Keratinocyte (primary cell): ENCODE data around the gene ZBED4.

Experiments used
- EZH2 ChIP-seq: IDR thresholded peaks from one replicate; pipeline ENCODE4 v1.6.1; 2012; ENCODE audit warnings: inconsistent platforms, mild to moderate bottlenecking, low read length, moderate library complexity
- TF ChIP-seq, protein P1 (sequence below), 3 experiments: IDR thresholded peaks in 1 of 3; conservative IDR thresholded peaks in 1 of 3; optimal IDR thresholded peaks in 1 of 3; 2 replicates in 2 of 3; 3 replicates in 1 of 3; pipeline versions ENCODE3 to v1.5.1; 2011; ENCODE audit warnings: low read length in 3 of 3, mild to moderate bottlenecking in 3 of 3, moderate library complexity in 2 of 3, control low read depth in 1 of 3, inconsistent platforms in 1 of 3; ENCODE audit not compliant: insufficient read depth in 2 of 3; ENCODE audit errors: extremely low read depth in 1 of 3

DNA sequence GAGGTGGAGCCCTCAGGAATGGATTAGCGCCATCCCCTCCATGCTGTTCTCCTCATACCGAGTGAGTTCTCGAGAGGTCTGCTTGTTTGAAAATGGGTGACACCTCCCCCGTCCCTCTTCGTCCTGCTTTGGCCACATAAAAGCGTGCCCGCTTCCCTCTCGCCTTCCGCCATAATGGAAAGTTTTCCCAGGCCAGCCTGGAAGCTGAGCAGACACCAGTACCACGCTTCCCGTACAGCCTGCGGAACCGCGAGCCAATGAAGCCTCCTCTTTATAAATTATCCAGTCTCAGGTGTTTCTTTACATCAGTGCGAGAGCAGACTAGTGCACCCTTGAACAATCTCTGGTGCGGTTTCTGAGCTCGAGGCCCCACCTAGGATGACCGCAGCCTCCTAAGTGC, 51.8 kb downstream of the ZBED4 start:
- TF ChIP-seq EZH2, result no peak
- TF ChIP-seq, protein P1, sequence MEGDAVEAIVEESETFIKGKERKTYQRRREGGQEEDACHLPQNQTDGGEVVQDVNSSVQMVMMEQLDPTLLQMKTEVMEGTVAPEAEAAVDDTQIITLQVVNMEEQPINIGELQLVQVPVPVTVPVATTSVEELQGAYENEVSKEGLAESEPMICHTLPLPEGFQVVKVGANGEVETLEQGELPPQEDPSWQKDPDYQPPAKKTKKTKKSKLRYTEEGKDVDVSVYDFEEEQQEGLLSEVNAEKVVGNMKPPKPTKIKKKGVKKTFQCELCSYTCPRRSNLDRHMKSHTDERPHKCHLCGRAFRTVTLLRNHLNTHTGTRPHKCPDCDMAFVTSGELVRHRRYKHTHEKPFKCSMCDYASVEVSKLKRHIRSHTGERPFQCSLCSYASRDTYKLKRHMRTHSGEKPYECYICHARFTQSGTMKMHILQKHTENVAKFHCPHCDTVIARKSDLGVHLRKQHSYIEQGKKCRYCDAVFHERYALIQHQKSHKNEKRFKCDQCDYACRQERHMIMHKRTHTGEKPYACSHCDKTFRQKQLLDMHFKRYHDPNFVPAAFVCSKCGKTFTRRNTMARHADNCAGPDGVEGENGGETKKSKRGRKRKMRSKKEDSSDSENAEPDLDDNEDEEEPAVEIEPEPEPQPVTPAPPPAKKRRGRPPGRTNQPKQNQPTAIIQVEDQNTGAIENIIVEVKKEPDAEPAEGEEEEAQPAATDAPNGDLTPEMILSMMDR (optimal IDR thresholded peaks at IDR 0.05 in 1 of 3, IDR thresholded peaks at IDR 0.05 in 1 of 3, conservative IDR thresholded peaks at IDR 0.05 in 1 of 3; ENCODE audit: extremely low read depth in 1 of 3, insufficient read depth in 2 of 3, low read length in 3 of 3), result no peak
